Skin of body (tissue), 2 donors: ENCODE data around the gene ALG9. TPM values are rescaled to one million over a fixed set of nuclear protein-coding genes. Genes with fewer than 3 reads are reported as not detected.
A peak's percentile ranks its signal among the peaks of the same experiment; 100 is the strongest.
"Not testable (repeated sequence)": the region's sequence is repeated elsewhere in the genome, so short reads cannot be mapped to it uniquely, and the experiment has no call there.

Experiments
- DNase-seq: peaks from one replicate; lab custom pipeline; 2025; lab: John Stamatoyannopoulos, UW
- total RNA-seq: library from RNA; depleted of rRNA; stranded (reverse); fragments of >200 nt; gene quantifications from one replicate; pipeline ENCODE4 v1.2.3, GENCODE V29; 2014

The ALG9 gene
- total RNA-seq, 1 donor from 2014 or later, result 34.8 TPM

- DNase-seq, result peak; percentile 37
These were observed 74.2 kb downstream of the ALG9 start for GRCh38 chr11:111797145-111797581.

GRCh38 chr11:111796696-111797095 is 74.7 kb downstream of the ALG9 start:
- DNase-seq, result peak; percentile 37

GRCh38 chr11:111795334-111795985 is 75.9 kb downstream of the ALG9 start:
- no peak for DNase-seq

- no peak for DNase-seq
These were observed 77.5 kb downstream of the ALG9 start for GRCh38 chr11:111793863-111794262.

GRCh38 chr11:111792955-111793500 is 78.4 kb downstream of the ALG9 start:
- DNase-seq, result no peak

GRCh38 chr11:111792314-111792713 is 79.1 kb downstream of the ALG9 start:
- no peak for DNase-seq

- no peak for DNase-seq
These were observed 82.9 kb downstream of the ALG9 start for GRCh38 chr11:111788464-111788863.

- no peak for DNase-seq
These were observed 83.3 kb downstream of the ALG9 start for GRCh38 chr11:111788051-111788450.

- DNase-seq, result no peak
These were observed 85.4 kb downstream of the ALG9 start for GRCh38 chr11:111785886-111786412.

GRCh38 chr11:111785076-111785475 is 86.3 kb downstream of the ALG9 start:
- no peak for DNase-seq

- DNase-seq, result not testable (repeated sequence)
These were observed 87.1 kb downstream of the ALG9 start for GRCh38 chr11:111784311-111784710.

- no peak for DNase-seq
These were observed 89.2 kb downstream of the ALG9 start for GRCh38 chr11:111782109-111782741.

GRCh38 chr11:111779118-111779517 is 92.3 kb downstream of the ALG9 start:
- no peak for DNase-seq

- DNase-seq, result no peak
These were observed 93.3 kb downstream of the ALG9 start for GRCh38 chr11:111778047-111778558.

GRCh38 chr11:111777094-111778046 is 94.0 kb downstream of the ALG9 start:
- DNase-seq, result peak; percentile 76

- no peak for DNase-seq
These were observed 94.8 kb downstream of the ALG9 start for GRCh38 chr11:111776398-111777093.

- DNase-seq, result no peak
These were observed 96.2 kb downstream of the ALG9 start for GRCh38 chr11:111774955-111775710.

- DNase-seq, result no peak
These were observed 98.8 kb downstream of the ALG9 start for GRCh38 chr11:111772535-111772934.

- not testable (repeated sequence) for DNase-seq
These were observed 100.2 kb downstream of the ALG9 start for GRCh38 chr11:111771205-111771604.
